GM18498 (cell line): ENCODE measurements around the gene ADPRH.

Source experiments
- ATAC-seq: cut with Tn5 transposase; IDR thresholded peaks from one replicate; pipeline ENCODE4 v1.9.1; 2021; ENCODE audit warnings: mild to moderate bottlenecking, moderate library complexity; ENCODE audit not compliant: unreplicated experiment

Gene ADPRH

DNA sequence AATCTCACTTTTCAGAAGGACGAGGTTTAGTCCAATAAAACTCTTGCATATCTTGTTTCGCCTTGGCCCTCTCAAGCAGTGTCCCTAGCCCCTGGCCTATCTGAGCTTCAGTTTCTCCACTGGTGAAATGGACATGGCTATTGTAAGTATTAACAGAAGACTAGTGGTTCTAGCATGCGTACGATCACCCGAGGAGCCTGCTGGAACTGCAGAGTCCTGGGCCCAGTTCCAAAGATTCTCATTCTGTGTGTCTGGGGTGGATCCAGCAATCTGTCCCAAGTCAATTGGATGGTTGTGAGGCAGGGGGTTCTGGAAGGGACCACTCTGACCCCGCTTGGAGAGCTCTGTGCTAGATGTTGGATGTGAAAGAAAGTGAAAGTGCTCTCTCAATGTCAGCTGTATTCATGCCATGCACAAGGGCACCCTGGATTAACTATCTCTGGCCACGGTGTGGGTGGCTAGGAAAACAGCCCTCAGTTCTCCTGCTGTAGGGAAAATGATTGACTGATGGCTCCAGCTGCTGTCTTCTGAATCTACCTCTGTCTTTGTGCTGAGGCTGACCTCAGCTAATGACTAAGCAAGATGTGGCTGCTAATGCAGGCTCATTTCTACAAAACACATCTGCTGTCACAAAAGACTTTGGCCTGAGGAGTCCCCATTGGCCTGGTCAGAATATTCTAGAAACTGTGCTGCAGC is 16.5 kb downstream of the ADPRH start:
- ATAC-seq, result no peak

DNA sequence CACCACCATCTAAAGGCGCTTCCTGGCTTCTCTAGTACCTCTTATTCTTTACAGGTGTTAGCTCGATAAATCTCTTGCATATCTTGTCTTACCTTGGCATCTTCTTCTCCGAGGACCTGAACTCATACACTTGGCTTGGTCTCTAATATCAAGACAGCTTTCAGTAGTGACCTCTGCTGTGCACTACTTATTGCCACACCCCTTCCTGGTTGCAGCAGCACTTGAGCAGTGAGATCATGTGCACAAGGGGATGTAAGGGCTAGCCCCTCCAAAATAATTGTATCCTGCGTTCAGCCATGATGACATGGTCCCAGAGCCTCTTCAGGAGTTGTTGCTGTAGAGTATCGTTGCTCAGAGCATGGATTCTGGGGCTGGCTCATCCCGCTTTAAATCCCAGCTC is 17.1 kb downstream of the ADPRH start:
- no peak for ATAC-seq

DNA sequence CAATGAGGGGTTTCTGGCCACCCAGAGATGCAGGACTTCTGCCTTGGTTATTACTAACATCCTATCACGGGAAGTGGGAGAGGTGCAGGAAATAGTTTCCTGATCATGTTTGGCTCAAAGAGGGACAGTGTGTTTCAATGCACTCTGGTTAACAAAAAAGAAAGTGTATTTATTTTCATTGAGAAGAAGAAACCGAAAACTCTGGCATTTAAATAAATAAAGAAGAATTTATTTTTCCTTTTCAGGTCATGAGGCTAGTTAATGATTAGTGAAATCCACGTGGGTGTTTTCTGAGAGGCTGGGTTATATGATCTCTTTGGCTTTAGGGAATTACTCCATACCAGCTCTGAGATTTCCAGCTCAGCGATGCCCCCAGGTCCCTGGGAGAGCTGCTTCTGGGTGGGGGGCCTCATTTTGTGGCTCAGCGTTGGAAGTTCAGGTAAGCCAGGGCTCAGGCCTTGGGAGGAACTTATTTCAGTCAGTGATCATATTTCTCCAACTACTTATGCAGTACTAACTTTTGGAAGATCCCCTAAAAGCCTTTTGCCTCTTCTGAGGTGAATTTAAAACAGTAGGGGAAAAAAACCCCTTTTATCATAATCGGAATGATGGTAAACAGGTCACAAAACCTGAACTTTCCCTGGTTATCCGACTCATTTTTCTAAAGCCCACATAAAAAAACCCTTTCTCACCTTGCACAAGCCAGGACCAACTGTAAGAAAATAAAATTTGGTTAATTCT is 18.4 kb downstream of the ADPRH start, which contains the start of gene PLA1A:
Gene PLA1A (plus strand): TSS at position 338 of the 741 bp plus-strand sequence. CDS start 29 bp downstream, at position 367.
- no peak for ATAC-seq

DNA sequence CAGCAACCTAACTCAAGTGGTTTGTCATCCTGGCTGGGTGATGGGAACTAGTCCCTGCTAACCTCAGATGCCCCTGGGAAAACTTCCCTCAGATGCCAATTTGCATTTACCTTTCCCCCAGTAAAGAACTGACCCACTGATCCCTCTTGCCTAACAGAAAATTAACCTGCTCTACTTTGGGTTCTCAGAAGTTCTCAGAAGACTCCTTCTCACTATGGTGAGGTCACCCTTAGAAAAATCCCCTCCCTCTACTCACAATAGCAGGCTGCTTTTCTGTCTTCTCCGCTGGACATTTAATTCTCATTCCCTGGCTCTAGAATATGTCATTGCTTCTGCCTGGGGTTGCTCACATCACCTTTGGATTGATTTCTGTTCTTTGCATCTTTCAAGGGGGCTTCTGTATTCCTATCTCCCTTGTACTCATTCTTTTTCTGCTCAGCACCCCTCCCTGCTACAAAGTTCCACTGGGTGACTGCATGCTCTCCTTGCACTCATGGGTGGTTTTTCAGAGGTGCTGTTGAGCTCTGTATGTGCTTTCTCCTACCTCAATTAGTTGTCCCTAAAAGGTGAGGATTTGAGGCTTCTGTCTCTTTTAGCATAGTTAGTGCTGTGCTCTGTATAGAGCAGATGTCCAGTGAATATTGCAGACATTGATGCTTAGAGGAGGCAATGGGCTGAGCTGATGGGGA is 19.3 kb downstream of the ADPRH start:
- ATAC-seq, result peak; percentile 44

DNA sequence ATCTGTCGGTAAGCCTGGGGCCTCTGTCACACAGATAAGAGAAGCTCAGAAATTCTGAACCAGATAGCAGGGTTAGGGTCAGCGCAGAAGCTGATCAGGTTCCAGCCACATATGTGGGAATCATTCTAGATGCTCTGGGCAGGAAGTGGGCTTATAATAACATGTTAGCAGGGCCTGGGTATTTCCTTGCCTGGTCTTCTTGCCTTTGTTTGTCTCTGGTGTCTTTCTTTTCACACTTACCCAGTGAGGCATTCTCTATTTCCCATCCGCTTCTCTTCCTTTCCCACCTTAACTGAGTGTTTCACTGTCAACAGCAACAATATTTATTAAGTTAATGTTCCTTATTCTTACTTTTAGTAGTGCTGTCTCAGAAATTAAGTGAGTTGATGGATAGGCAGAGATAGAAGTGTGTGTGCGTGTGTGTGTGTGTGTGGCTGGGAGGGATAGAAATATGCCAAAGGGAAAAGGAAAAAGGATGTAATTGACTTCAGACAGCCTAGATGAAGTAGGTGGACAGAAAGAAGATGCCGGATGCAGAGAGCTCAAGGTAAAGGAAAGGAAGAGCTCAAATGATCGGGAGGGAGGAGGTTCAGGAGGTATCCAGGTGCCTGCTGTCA is 20.4 kb downstream of the ADPRH start:
- no peak for ATAC-seq

DNA sequence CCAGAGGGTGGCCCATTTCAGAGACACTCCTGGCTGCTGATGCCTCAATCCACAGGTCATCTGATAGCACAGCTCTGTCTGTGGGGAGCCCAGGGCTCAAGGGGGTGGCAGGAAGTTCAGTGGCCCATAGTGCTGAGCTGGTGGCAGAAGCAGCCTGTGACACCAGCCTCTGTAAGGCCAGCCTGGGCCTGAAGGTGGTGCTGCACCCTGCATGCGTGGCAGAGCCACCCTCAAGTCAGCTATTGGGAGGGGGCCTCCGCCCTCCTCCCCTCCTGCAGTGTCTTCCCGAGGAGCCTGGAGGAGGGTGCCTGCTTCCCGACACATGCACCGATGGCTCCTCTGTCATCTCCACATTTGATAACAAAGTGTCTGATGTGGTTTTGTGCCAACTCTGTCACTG is 21.4 kb downstream of the ADPRH start:
- peak; percentile 75 for ATAC-seq

DNA sequence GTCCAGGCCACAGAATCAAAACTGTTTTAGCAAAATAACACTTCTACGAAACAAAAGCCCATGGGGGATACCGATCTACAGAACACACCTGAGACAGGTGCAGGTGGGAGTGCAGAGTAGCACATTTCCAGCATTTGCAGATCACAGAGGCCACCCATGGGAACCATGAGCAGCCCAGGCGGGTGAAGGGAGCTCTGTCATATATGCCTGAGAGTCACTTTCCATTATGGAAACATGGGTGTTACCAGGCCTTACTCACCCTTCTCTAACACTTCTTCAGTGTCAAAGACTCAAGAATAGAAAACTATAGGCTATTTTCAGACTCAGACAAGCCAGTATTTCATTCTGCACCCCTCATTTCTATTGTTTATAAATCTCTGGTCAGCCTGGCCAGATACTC is 21.9 kb downstream of the ADPRH start:
- peak; percentile 20 for ATAC-seq

DNA sequence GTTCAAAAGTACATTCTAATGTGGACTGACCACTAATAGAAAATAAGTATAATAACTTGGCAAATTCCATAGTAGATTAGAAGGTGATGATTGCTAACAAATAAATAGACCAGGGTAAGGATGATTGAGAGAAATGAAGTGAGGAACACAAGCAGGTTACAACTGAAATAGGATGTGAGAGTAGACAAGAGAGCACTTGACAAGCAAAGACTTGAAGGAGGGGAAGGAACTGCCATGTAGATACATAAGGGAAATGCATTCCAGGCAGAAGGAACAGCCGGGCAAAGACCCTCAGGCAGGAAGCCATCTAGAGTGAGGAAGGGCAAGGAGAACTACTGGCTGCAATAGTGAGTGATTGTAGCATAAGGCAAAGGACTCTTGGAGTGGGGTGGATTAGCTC is 23.4 kb downstream of the ADPRH start:
- ATAC-seq, result no peak

DNA sequence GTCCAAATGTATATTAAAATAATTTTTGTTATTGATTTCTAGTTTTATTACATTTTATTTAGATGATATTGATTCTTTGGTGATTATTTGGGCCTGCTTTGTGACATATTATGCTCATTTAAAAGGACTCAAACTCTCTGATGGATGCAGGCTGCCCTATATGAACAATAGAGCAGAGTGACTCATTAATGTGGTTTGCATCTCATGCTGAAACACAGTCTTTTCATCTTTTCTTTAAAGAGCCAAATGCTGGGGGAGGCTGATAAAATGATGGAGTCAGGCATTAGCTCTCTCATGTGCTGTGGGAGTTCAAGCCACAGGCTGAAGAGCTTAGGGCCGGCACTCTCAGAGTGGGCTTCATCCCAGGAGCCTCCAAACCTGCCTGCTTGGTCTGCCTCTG is 25.6 kb downstream of the ADPRH start:
- no peak for ATAC-seq

DNA sequence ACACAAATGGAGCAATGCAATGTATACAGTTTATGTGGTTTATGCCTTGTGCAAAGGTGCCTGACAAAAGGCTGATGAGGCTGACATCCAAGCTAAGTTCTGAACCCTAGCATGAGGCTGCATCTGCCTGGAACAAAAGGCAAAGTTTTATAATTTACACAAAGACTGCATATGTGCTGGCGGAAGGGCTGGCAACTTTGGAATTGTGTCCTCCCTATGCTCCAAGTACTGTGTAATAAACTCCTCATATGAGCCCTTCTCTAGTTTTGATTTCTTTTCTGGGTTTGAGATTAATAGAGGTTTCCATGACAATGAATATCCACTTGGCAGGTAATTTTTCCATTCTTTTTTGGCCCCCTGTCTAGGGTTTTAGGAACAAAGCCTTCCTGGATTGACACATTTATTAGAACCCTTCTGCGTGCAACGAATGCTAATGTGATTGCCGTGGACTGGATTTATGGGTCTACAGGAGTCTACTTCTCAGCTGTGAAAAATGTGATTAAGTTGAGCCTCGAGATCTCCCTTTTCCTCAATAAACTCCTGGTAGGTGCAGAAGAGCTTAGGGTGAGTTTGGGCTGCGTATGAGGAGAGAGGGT is 29.2 kb downstream of the ADPRH start:
- ATAC-seq, result no peak

DNA sequence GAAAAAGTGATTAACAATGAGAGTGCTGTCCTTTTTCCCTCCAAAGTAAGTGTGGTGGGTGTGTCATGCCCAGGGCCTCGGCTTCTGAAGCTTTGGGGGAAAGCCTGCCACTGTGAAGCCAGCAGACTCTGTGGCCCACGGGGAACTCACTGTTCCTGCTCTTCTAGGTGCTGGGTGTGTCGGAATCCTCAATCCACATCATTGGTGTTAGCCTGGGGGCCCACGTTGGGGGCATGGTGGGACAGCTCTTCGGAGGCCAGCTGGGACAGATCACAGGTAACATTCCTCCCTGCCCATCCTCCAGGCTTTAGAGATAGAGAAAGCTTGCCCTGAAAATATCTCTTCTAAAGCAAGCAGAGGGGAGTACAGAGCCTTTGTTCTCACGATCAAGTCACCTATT is 30.0 kb downstream of the ADPRH start:
- no peak for ATAC-seq

DNA sequence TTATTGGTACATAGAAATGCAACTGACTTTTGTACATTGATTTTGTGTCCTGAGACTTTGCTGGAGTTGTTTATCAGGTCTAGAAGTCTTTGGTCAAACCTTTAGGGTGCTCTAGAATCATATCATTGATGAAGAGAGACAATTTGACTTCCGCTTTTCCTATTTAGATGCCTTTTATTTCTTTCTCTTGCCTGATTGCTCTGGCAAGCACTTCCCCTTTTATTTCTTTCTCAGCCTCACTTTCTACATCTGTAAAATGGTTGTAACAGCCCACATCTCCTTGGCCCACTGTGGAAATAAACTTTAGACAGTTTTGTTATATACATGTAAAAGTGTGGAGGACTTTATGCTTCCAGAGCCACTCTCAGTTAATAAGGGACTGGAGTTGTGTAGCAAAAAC is 32.4 kb downstream of the ADPRH start:
- no peak for ATAC-seq

DNA sequence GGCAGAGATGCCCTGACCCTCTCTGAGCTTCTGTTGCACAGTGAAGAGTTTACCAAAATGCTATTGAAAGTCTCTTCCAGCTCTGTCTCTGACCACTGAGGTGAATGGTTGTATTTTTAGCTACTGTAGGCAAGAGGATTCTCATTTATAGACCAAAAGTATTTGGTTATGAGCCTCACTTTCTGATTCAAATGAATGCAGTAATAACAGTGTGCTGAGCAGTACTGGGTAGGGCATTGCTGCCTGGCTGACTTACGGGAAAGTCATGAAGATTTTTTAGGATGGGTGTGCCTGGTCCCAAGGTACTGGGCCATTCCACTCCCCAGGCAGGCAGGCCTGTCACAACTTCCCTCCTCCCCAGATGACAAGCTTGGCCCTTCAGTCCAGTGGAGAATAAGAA is 33.9 kb downstream of the ADPRH start:
- no peak for ATAC-seq

DNA sequence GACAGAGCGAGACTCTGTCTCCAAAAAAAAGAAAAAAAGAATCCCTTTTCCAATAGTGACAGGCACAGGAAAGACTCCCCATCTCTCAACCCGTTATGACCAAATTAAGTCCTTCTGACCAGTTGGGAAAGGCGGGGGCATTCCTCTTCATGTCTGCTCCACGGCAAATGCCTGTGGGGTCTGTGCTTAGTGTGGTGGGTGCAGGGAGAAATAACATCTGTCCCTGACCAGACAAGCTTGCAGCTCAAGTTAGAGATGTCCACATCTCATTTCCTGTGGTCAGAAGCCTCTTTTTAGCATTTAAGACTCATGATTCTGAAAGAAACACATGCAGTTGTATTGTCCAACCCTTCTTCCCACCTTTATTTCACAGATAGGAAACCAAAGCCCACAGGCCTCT is 34.6 kb downstream of the ADPRH start:
- no peak for ATAC-seq

DNA sequence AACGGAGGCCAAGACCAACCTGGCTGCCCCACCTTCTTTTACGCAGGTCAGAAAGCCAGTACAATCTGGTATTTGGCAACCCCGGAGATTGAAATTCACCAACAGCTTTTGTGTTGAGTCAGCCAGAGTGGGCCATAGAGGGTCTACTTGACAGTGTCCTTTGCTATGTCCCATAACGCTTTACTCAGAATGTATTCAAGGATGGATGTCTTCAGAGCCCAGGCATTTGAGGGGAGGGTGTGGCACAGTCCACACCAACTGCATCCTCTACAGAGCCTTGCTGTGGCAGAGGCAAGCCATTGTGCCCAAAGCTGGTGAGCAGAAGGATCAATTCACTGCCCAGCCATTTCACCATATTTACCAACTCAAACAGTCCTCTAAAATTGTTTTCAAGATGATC is 36.8 kb downstream of the ADPRH start:
- ATAC-seq, result no peak

DNA sequence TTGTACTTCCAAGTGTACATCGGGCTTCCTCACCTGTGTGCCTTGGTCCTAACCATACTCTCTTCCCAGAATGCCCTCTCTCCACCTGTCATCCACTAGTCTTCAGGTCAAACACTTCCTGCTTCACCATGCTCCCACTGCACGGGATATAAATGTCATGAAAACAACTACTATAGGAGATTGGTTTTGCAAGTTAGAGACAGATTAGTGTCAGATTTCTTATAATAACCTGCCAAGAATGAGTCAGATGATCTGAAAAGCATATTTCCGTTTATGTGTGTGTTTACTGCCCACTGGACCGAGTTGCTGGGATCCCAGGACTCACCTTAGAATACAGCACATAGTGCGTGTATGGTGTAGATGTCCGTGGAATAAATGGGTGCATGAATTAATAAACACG is 39.8 kb downstream of the ADPRH start:
- no peak for ATAC-seq

DNA sequence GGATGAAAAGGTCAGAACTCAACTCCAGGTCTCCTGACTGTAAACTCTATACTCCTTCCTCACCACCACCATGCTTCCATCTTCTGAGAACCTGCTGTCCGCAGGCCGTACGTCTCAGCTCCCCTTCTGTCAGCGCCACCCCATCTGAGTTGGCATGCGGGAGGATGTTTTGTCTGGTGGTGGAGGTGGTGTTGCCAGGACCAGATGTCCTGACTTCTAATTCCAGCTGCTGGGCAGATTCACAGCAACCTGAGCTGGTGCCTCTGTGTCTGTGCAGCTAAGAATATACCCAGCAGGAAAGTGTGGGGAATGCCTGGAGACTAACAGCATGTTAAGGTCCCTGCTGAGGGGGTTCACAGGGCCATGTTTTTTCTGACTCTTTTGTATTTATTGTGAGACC is 41.6 kb downstream of the ADPRH start:
- ATAC-seq, result no peak

DNA sequence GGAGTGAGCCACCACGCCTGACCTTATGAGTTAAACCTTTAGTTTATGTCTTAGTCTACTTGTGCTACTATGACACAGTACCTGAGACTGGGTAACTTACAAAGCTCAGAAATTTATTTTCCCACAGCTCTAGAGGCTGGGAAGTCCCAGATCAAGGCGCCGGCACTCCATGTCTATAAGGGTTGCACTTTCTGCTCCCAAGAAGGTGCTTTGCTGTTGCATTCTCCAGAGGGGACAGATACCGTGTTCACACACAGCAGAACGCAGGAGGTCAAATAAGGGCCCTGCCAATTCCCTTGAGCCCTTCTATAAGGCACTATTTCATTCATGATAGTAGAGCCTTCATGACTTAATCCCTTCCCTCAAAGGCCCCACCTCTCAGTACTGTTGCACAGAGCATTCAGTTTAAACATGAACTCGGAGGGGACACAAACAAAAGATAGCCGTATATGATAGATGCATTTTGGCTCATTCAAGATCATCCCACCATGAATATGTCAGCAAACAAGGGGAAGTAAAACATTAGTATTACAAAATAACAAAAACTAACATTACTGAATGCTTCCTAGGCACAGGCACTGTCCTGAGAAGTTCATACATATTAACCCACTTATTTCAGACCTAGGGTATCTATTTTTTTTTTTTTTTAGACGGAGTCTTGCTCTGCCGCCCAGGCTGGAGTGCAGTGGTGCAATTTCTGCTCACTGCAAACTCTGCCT is 44.9 kb downstream of the ADPRH start:
- ATAC-seq, result no peak

DNA sequence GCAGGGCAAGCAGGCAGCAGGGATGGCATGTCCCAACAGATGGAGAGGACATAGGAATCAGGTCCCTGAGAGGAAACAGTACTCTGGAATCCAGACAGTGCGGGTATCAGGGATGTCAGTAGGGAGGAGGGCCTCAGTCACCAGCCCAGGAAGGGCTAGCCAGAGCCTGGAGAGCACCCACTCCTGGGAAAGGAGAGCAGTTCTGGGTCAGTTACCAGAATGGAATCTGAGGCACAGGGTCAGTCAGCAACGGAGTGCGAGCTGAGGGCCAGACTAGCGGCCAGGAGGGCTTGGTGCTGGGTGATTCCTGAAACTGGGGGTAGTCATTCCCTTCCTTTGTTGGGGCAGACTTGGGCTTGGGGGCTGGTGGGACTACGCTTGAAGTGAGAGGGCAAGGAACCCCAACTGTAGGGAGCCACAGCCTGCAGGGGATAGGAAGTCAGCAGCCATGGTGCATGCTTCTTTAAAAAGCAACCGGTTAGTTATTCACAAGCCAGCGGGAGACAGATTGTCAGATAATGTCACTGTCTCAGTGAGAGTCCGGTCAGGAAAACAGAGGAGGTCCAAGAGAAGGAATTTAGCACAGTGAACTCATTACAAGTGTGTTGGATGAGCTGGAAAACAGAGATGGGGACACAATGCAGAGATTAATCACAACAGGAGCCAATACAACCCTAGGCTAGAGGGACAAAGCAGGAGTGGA is 46.3 kb downstream of the ADPRH start:
- ATAC-seq, result no peak

DNA sequence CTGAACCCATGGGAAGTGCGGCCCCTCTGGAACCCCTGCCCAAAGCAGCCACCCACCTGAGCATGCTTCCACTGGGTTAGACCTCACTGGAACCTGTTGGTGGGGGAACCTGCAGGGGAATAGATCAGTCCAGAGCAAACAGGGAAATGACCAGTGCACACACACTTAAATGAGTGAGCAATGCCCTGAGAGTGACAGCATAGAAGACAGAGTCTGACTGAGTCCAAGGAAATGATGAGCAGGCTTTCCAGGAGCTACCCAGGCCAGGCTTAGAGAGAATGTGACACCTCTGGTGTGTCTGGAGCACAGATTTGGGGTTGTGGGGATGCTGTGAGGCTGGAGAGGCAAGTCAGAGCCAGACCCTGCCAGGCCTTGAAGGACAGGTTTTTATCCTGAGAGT is 46.9 kb downstream of the ADPRH start:
- no peak for ATAC-seq
